Suprapubic skin (tissue), 4 donors: ENCODE data around the gene TBC1D16.

Source experiments
- CTCF ChIP-seq, 2 donors: fragments of 200-600 bp in 1 of 2; fragments of 450-650 bp in 1 of 2; sonication (generic) in 1 of 2; IDR thresholded peaks; one replicate each; pipeline ENCODE4 v1.5.1; 2016 to 2019; ENCODE audit warnings: antibody characterized with exemption in 2 of 2, mild to moderate bottlenecking in 1 of 2, moderate library complexity in 1 of 2
- EP300 ChIP-seq: sonication (generic); formaldehyde crosslinking; IDR thresholded peaks from one replicate; pipeline ENCODE4 v1.6.1; 2017; ENCODE audit warnings: antibody characterized with exemption
- POLR2A ChIP-seq, 2 donors: fragments of 450-650 bp; IDR thresholded peaks; one replicate each; pipeline ENCODE4 v1.6.1; 2017; ENCODE audit warnings: antibody characterized with exemption in 2 of 2, mild to moderate bottlenecking in 2 of 2, moderate library complexity in 2 of 2
- POLR2AphosphoS5 ChIP-seq, 3 donors: sonication (generic); formaldehyde crosslinking; IDR thresholded peaks; one replicate each; pipeline ENCODE4 v1.6.1; 2017; ENCODE audit warnings: antibody characterized with exemption in 3 of 3

GRCh38 chr17:80049986-80050385, 14.3 kb upstream of the TBC1D16 start:
- TF ChIP-seq CTCF (IDR thresholded peaks at IDR 0.05) (no peak), EP300 (no peak), POLR2AphosphoS5 (IDR thresholded peaks at IDR 0.05) (no peak), POLR2A (IDR thresholded peaks at IDR 0.05) (no peak)
